Spleen (tissue), 7 donors: ENCODE measurements around the gene AP1AR.

Experiments
- POLR2A ChIP-seq, 3 donors: fragments of 450-650 bp; IDR thresholded peaks; one replicate each; pipeline ENCODE4 v1.5.1; 2017; ENCODE audit warnings: antibody characterized with exemption in 3 of 3, mild to moderate bottlenecking in 1 of 3
- POLR2AphosphoS5 ChIP-seq, 3 donors: sonication (generic); formaldehyde crosslinking; IDR thresholded peaks; one replicate each; pipeline ENCODE4 v1.5.1; 2017; ENCODE audit warnings: antibody characterized with exemption in 3 of 3
- TF ChIP-seq, protein P1 (sequence below), 11 experiments: fragments of 200-600 bp in 7 of 11; fragments of 450-650 bp in 4 of 11; sonication (generic) in 4 of 11; IDR thresholded peaks in 8 of 11; conservative IDR thresholded peaks in 3 of 11; 1 replicate in 7 of 11; 2 replicates in 4 of 11; pipeline versions ENCODE4 v1.4.0 to v1.8.0; 2016 to 2021; ENCODE audit warnings: antibody characterized with exemption in 11 of 11, inconsistent platforms in 4 of 11, mild to moderate bottlenecking in 1 of 11
- donor health status: DM: no; HTN: no; CAD: no; lungs with moderate emphysema.
- donor health status: DM: no; HTN: no; CAD: no.
- donor health status: DM: no; HTN: no; CAD: no.

DNA sequence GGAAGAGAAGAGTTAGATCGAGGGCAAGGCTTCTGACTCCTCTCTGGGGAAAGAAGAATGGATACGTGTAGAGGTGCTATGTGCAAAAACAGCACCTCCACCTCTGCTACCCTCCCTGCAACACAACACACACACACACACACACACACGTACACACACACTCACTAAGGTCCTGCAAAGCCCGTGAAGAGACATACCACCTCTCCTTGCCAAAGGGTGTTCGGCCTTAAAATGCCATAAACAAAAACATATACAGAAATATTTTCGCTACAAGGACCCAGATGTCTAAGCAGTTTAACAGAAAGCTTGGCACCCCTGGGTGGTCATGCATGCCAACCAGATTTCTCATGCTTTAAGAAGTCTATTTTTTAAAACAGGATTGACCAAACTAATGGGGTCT is 52.6 kb downstream of the AP1AR start:
- TF ChIP-seq POLR2AphosphoS5 (IDR thresholded peaks at IDR 0.05): no peak
- TF ChIP-seq, protein P1, sequence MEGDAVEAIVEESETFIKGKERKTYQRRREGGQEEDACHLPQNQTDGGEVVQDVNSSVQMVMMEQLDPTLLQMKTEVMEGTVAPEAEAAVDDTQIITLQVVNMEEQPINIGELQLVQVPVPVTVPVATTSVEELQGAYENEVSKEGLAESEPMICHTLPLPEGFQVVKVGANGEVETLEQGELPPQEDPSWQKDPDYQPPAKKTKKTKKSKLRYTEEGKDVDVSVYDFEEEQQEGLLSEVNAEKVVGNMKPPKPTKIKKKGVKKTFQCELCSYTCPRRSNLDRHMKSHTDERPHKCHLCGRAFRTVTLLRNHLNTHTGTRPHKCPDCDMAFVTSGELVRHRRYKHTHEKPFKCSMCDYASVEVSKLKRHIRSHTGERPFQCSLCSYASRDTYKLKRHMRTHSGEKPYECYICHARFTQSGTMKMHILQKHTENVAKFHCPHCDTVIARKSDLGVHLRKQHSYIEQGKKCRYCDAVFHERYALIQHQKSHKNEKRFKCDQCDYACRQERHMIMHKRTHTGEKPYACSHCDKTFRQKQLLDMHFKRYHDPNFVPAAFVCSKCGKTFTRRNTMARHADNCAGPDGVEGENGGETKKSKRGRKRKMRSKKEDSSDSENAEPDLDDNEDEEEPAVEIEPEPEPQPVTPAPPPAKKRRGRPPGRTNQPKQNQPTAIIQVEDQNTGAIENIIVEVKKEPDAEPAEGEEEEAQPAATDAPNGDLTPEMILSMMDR (IDR thresholded peaks at IDR 0.05 in 8 of 11, conservative IDR thresholded peaks at IDR 0.05 in 3 of 11): no peak
- no peak for TF ChIP-seq POLR2A (IDR thresholded peaks at IDR 0.05)
